Inflammatory macrophage treated with lipopolysaccharide for 1 hour (primary cell): ENCODE data around the gene ADARB2.
"Not testable (repeated sequence)": the region's sequence is repeated elsewhere in the genome, so short reads cannot be mapped to it uniquely, and the experiment has no call there.

ENCODE experiments used
- DNase-seq, 2 donors: peaks; one replicate each; pipeline ENCODE4 v3.0.0-alpha.2; 2020 to 2022

Gene ADARB2

GRCh38 chr10:1476455-1476803 is 260.9 kb downstream of the ADARB2 start:
- DNase-seq: no peak

DNA sequence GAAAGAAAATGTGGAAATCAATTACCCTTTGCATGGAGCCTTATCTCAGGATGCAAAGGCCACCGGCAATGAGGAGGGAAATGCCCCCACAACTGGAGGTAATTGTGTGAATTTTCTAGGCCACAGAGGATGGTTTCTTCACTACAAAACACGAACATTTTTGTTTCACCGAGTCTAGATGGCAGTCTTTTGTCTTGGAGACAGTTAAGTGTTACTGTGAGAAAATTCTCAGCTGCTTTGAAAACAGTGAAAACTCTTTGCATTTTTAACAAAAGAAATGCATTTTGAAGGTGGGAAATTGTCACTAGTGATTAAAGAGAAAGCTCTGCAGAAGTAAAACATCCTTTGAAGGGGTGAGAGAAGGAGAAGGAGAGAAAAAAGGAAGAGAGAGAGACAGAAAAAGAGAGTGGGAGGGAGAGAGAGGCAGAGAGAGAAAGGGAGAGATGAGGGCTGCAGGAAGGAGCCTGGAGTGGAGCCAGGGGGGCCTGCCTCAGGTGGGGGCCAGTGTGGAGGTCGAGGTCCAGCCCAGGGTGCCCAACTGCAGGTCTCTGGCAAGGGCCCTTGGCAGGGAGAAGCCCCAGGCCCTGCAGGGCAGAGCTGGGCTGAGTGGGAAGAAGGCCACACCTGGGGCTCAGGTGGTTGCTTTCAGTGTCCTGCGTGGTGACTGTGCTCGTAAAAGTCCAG is 261.4 kb downstream of the ADARB2 start:
- DNase-seq: no peak

DNA sequence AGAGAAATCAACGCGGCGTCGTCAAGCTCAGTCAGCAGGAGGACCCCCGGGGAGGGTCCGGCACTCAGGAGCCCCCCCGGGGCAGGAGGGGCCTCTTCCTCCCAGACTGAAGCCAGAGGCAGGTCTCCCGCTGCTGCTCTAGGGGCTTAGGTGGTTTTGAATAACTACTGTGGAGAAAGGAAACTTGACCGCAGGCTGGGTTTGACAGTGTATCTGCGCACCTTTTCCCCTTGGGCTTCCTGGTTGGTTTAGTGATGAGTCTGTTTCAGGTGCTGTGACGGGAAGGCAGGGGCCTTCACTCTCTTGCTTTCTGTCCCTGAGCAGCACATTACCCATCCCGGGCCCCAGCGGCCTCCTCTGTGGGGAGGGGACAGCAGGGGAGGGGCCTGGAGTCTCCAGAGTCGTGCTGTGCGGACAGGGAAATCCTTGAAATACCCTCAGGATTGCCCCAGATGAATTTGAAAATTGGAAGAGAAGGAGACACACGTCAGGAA is 262.2 kb downstream of the ADARB2 start:
- no peak for DNase-seq

DNA sequence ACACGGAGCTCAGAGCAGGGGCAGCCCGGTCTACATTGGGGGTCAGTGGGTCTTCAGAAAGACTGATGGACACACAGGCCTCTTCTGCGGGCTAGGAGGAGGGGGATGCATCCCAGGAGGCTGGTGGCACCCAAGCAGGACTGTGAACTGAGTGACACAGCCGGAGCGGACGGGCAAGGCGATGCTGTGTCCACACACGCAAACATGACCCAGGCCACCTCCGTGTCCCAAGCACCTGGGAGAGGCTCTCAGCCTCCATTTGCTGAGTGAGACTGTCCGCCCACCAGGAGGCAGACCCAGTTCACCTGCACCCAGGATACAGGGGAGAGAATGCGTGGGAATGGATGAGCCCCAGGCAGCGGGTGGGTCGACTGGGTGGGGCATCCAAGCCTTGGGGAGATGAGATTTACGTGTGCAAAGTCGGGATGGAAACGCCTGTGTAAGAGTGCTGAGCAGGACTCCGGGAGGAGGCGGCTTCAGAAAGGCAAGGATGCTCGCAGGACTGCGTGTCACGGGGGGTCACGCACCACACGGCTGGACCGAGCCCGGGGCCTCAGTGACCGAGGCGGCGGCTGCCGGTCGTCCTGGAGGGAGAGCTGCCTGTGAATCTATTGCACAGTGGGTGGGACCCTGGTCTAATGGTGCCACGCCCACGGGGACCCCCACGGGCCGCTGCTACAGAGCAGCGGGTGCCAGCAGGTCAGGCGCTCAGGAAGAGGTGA is 262.8 kb downstream of the ADARB2 start:
- no peak for DNase-seq

DNA sequence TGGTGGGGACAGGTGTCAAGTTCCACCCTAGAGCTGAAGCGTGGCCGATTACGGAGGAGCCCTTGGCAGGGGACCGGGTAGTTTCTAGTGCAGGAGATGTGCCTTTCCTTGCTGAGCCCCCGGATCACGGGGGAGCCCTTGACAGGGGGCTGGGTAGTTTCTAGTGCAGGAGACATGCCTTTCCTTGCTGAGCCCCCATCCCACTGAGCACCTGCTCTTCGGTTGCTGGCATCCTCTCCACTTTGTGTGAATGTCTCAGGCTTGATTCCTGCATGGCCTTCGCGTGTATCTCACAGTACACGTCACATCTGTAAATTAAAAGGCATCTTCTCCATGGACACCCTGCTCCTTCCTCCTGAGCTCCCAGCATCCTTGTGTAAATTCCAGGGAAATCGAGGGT is 263.5 kb downstream of the ADARB2 start:
- no peak for DNase-seq

GRCh38 chr10:1472178-1472958 is 265.0 kb downstream of the ADARB2 start:
- DNase-seq: no peak

DNA sequence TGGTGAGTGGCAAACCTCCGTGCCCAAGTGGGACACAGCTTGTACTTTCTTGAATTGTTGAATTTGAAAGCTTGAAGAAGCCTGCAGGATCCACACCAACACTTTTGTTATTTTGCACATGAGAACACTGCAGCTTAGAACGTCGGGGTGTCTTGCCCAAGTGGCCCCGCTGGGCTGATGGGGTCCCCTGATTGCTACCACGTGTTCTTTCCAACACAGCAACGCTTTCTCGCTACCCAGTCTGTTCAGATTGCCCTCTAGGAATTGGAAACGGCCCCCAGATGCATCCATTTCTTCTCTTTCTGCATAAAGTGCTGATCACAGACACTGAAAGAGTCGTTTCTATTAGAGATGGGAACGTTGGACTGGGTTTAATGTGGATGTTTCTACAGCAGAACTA is 268.5 kb downstream of the ADARB2 start:
- DNase-seq: no peak

DNA sequence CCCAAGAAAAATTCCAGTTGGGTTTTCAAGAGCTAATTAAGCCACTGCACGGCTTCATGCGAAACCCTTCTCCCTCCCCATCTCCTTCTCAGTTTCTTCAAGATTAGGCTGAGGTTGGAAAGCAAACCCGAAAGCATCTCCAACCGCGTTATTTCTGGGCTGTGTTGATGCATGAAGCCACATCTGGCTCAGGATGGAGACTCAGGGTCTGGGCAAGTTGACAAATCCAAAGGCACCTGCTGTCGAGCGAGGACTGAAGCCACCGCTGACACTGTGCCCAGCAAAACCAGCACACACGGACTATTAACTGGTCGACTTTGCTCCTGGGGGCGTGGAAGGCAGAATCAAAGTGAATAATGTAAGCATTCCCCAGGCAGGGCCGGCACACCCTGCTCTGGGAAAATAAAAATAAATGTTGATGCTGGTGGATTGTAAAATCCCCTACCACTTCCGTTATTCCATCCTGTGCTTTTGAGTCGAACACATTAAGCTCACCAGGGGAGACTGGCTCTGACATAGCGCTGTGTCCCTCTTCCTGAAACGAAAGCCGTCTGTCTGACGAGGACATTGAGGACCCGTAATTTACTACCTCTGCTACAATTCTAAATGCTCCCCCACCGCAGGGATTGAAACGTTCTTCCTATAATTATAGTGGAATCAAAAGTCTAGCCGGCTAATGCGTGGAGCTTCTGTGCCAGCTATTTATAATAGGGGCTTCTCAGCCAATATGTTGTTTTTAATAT is 269.8 kb downstream of the ADARB2 start:
- no peak for DNase-seq

GRCh38 chr10:1465993-1466764 is 271.1 kb downstream of the ADARB2 start:
- DNase-seq: no peak

DNA sequence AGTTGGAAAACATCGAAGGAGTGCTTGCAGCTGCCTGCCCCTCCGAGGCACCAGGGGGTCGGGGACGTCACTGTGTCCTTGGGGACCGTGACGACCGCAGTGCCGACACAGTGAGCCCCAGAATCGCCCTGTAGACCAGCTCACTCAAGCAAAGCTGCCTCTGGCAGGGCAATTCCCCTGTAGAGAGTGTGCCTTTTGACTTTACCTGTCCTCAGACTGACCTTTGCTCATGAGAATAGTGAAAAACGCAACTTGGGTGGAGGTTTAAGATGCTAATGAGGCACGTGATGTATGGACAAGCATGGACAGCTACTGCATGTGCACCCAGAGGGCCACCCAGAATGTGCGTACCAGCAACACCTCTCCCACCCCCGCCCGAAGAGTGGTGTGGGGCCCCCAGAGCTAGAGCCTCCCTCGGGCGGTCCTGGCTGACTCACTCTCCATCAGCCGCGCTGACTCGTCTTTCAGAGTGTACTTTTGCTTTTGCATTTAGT is 271.9 kb downstream of the ADARB2 start:
- DNase-seq: no peak

DNA sequence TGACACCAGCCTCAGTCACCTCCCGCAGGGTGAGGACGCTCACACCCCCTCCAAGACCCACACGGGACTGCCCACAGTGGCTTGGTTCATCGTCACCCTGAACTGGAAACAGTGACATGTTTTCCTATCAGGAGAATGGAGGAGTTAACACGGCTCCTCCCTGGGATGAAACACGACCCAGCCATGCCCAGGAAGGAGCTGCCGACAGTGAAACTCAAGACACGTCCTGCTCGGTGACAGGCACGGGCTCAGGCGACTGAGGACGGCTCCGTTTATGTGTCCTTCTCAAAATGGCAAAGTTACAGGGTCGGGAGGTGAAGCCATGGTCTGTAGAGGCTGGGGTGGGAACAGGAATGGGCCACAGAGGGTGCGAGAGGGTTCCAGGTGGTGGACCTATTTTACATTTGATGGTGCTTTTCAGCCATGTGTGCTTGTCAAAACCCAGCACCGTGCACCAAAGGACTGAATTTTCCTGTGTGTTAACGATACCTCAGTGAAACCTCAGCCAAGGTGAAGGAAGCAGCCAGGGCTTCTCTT is 272.4 kb downstream of the ADARB2 start:
- DNase-seq: no peak

DNA sequence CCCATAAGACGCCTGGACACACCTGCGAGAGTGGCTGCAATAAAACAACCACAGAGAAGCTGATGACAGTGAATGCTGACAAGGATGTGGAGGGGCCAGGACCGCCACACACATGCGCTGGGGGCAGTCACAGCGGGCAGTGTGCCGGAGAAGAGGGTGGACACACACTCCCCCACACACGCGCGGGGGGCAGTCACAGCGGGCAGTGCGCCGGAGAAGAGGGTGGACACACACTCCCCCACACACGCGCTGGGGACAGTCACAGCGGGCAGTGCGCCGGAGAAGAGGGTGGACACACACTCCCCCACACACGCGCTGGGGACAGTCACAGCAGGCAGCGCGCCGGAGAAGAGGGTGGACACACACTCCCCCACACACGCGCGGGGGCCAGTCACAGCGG is 273.4 kb downstream of the ADARB2 start:
- DNase-seq: not testable (repeated sequence)

- no peak for DNase-seq
These were observed 274.2 kb downstream of the ADARB2 start for GRCh38 chr10:1462994-1463633.

DNA sequence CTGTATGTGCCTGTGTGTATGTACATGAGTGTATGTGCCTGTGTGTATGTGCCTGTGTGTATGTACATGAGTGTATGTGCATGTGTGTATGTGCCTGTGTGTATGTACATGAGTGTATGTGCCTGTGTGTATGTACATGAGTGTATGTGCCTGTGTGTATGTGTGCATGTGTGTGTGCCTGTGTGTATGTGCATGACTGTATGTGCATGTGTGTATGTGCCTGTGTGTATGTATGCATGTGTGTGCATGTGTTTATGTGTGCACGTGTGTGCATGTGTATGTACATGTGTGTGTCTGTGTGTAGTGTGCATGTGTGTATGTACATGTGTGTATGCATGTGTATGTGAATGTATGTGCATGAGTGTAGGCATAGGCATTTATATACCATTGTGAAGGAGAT is 274.8 kb downstream of the ADARB2 start:
- DNase-seq: no peak

DNA sequence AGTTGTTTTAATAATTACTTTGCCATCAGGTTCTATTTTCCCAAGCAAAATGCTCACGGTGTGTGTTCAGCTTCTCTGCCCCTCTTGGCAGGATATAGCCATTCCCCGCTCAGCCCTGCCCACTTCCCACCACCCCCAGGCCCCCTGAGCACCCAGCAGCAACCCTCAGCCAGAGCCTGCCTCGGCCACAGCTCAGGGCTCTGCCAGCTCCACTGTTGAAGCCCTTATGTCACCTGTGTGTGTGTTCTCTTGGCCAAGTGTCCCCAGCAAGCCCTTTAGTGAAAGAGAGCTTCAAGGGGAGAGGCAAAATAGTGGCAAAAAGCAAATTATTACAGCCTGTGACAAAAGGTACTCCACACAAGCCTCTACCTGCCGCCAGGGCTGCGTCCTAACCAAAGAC is 275.3 kb downstream of the ADARB2 start:
- no peak for DNase-seq

DNA sequence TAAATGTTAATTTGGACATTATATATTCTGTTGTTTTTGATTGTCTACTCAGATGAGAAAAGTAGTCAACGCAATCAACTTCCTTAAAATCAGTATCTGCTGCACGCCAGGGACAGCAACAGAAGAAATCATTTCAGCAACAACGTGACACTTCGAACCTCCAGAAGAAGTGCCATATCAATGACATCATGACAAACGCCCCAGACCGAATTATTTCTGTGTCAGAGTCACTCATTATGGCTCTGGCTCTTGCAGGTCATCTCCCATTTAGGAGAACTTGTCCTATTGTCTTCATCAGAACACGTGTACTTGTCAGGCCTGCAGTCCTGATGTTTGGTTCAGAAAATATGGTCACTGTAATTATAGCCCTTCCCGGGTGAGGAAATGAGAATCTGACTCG is 276.3 kb downstream of the ADARB2 start:
- DNase-seq: no peak

GRCh38 chr10:1459664-1460063 is 277.7 kb downstream of the ADARB2 start:
- DNase-seq: not testable (repeated sequence)

DNA sequence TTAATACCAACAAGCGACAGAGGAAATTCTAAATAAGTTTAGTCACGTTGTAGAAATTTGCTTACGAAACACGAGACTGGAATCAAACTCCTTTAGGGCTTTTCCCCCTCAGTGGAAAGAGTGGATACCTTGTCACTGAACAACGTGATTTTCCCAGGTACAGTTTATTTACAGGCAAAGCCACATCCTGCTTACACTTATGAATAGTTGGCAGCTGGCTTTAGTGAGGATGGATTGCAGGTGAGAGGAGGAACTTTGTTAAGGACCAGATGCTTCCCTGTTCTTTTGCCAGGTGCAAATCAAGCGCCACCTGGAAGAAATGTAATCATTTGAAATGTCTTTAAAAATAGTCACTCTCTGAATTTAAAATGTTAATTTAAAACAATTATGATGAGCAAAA is 282.4 kb downstream of the ADARB2 start:
- no peak for DNase-seq

DNA sequence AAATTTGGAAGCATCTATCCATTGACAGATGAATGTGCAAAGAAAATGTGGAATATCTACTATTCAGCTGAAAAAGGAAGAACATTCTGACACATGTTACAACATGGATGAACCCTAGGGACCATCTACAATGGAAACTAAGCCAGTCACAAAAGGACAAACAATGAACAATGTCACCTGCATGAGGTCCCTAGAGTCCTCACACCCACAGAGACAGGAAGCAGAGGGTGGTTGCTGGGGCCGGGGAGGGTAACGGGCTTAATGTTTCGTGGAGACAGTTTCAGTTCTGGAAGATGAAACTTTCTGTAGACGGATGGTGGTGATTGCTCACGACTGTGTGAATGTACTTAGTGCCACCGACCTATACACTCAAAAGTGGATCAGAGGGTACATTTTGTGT is 282.9 kb downstream of the ADARB2 start:
- DNase-seq: no peak

DNA sequence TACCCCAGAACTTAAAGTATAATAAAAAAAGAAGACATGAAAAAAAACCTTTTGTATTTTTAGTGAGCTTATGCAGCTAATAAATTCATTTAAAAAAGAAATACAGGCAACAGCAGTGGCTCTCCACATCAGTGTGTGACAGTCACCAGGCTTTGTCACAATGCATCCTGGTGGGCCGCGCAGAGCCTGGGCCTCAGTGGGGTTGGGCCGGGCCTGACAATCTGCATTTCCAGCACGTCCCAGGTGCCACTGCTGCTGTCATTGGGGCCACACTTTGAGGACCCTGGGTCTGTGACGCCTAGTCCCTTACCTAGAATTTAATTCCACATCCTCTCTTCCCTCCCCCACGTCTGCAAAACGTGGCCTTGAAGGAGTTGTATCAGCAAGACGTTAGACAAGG is 284.5 kb downstream of the ADARB2 start:
- no peak for DNase-seq

- no peak for DNase-seq
These were observed 285.4 kb downstream of the ADARB2 start for GRCh38 chr10:1451941-1452340.
